Spleen (tissue), 7 donors: ENCODE data around the gene CHID1.

Experiments
- POLR2A ChIP-seq, 3 donors: fragments of 450-650 bp; IDR thresholded peaks; one replicate each; pipeline ENCODE4 v1.5.1; 2017; ENCODE audit warnings: antibody characterized with exemption in 3 of 3, mild to moderate bottlenecking in 1 of 3
- TF ChIP-seq, protein P1 (sequence below), 11 experiments: fragments of 200-600 bp in 7 of 11; fragments of 450-650 bp in 4 of 11; sonication (generic) in 4 of 11; IDR thresholded peaks in 8 of 11; conservative IDR thresholded peaks in 3 of 11; 1 replicate in 7 of 11; 2 replicates in 4 of 11; pipeline versions ENCODE4 v1.4.0 to v1.8.0; 2016 to 2021; ENCODE audit warnings: antibody characterized with exemption in 11 of 11, inconsistent platforms in 4 of 11, mild to moderate bottlenecking in 1 of 11
- donor health status: DM: no; HTN: no; CAD: no; lungs with moderate emphysema.
- donor health status: DM: no; HTN: no; CAD: no.
- donor health status: DM: no; HTN: no; CAD: no.

DNA sequence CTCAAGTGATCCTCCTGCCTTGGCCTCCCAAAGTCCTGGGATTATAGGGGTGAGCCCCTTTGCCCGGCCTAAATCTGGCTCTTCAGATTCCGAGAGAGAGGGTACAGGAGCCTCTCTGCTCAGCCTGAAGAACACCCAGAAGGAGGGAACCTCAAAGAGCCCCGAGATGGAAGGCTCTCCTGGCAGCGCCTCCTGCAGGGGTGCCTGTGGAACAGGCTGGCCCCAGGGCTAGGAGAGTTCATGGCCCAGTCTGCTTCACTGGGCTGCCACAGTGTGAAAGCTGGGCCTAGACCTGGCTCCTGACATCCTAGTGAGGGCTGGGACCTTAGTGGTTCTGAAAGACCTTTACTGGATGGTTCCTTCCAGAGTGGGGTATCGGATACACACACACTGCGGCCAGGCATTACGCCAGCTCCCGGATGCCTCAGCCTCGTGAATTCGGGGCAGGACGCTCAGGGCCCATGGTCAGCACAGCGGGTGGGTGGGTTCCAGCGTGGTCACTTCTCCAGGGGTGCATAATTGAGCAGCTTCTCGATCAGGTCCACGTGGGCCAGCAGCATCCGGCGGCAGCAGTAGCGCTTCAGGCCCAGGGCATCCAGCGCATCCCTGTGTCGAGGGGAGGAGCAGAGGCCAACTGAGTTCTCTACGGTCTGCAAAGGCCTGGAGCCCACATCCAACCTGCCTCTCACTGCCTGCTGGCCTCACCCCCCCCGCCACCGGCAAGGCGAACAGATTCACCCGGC is 70.6 kb downstream of the CHID1 start:
- TF ChIP-seq, protein P1, sequence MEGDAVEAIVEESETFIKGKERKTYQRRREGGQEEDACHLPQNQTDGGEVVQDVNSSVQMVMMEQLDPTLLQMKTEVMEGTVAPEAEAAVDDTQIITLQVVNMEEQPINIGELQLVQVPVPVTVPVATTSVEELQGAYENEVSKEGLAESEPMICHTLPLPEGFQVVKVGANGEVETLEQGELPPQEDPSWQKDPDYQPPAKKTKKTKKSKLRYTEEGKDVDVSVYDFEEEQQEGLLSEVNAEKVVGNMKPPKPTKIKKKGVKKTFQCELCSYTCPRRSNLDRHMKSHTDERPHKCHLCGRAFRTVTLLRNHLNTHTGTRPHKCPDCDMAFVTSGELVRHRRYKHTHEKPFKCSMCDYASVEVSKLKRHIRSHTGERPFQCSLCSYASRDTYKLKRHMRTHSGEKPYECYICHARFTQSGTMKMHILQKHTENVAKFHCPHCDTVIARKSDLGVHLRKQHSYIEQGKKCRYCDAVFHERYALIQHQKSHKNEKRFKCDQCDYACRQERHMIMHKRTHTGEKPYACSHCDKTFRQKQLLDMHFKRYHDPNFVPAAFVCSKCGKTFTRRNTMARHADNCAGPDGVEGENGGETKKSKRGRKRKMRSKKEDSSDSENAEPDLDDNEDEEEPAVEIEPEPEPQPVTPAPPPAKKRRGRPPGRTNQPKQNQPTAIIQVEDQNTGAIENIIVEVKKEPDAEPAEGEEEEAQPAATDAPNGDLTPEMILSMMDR (IDR thresholded peaks at IDR 0.05 in 8 of 11, conservative IDR thresholded peaks at IDR 0.05 in 3 of 11) = no peak
- TF ChIP-seq POLR2A (IDR thresholded peaks at IDR 0.05) = no peak
